GM23338 (cell line): ENCODE data around the gene NDST3.

ENCODE experiments used
- CREB1 ChIP-seq: fragments of 250-450 bp; sonication (Bioruptor Pico); IDR thresholded peaks from 2 replicates; pipeline ENCODE4 v1.5.0; 2020; ENCODE audit warnings: low read depth, mild to moderate bottlenecking, moderate library complexity
- EZH2 ChIP-seq: fragments of 200-600 bp; sonication (generic); IDR thresholded peaks from one replicate; pipeline ENCODE4 v1.8.0; 2017; ENCODE audit warnings: antibody characterized with exemption, mild to moderate bottlenecking, low read depth; ENCODE audit not compliant: unreplicated experiment
- EZH2phosphoT487 ChIP-seq: fragments of 200-600 bp; sonication (generic); IDR thresholded peaks from one replicate; pipeline ENCODE4 v1.8.1; 2018; ENCODE audit warnings: antibody characterized with exemption; ENCODE audit not compliant: unreplicated experiment
- POLR2AphosphoS5 ChIP-seq: IDR thresholded peaks from 2 replicates; pipeline ENCODE4 v1.6.1; 2016; ENCODE audit warnings: antibody characterized with exemption, low read depth
- TF ChIP-seq, protein P1 (sequence below), 2 experiments: fragments of 200-600 bp in 1 of 2; sonication (generic) in 1 of 2; conservative IDR thresholded peaks; 2 replicates each; pipeline versions ENCODE4 v1.5.1 to v1.6.1; 2016 to 2017; ENCODE audit warnings: antibody characterized with exemption in 2 of 2, low read depth in 2 of 2, mild to moderate bottlenecking in 2 of 2, moderate library complexity in 1 of 2
- TF ChIP-seq, protein P2 (sequence below): IDR thresholded peaks from 2 replicates; pipeline ENCODE4 v1.6.1; 2016; ENCODE audit warnings: antibody characterized with exemption

DNA sequence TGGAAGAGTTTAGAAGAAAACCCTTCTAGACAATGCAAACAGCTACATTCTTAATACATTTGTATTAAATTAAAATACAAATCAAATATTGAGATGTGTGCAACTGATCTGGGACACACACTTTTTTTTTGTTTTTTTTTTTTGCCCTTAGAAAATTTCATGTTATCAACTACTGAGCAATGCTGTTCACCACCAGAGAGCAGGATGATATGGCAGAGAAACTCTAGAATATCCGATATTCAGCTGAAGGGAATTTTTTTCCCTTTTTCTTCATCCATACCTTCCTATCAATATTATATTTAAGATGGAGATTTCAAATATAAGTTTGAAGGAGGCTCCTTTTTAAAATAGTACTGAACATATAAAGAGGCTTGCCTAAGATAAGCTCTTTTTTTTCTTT is 1.0 kb downstream of the NDST3 start:
- TF ChIP-seq, protein P1, sequence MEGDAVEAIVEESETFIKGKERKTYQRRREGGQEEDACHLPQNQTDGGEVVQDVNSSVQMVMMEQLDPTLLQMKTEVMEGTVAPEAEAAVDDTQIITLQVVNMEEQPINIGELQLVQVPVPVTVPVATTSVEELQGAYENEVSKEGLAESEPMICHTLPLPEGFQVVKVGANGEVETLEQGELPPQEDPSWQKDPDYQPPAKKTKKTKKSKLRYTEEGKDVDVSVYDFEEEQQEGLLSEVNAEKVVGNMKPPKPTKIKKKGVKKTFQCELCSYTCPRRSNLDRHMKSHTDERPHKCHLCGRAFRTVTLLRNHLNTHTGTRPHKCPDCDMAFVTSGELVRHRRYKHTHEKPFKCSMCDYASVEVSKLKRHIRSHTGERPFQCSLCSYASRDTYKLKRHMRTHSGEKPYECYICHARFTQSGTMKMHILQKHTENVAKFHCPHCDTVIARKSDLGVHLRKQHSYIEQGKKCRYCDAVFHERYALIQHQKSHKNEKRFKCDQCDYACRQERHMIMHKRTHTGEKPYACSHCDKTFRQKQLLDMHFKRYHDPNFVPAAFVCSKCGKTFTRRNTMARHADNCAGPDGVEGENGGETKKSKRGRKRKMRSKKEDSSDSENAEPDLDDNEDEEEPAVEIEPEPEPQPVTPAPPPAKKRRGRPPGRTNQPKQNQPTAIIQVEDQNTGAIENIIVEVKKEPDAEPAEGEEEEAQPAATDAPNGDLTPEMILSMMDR (conservative IDR thresholded peaks at IDR 0.05; ENCODE audit: low read depth in 2 of 2) = no peak
- TF ChIP-seq EZH2 (no peak), CREB1 (no peak), POLR2AphosphoS5 (no peak), EZH2phosphoT487 (no peak)
- TF ChIP-seq, protein P2, sequence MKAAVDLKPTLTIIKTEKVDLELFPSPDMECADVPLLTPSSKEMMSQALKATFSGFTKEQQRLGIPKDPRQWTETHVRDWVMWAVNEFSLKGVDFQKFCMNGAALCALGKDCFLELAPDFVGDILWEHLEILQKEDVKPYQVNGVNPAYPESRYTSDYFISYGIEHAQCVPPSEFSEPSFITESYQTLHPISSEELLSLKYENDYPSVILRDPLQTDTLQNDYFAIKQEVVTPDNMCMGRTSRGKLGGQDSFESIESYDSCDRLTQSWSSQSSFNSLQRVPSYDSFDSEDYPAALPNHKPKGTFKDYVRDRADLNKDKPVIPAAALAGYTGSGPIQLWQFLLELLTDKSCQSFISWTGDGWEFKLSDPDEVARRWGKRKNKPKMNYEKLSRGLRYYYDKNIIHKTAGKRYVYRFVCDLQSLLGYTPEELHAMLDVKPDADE = no peak
